Cerebellar cortex (tissue), 1 donor: ENCODE results near the gene NFATC2.
"Not testable (repeated sequence)": the region's sequence is repeated elsewhere in the genome, so short reads cannot be mapped to it uniquely, and the experiment has no call there.

ENCODE experiments used
- DNase-seq: peaks from one replicate; pipeline ENCODE4 v3.0.0-alpha.2; 2015; ENCODE audit warnings: low spot score

The NFATC2 gene

DNA sequence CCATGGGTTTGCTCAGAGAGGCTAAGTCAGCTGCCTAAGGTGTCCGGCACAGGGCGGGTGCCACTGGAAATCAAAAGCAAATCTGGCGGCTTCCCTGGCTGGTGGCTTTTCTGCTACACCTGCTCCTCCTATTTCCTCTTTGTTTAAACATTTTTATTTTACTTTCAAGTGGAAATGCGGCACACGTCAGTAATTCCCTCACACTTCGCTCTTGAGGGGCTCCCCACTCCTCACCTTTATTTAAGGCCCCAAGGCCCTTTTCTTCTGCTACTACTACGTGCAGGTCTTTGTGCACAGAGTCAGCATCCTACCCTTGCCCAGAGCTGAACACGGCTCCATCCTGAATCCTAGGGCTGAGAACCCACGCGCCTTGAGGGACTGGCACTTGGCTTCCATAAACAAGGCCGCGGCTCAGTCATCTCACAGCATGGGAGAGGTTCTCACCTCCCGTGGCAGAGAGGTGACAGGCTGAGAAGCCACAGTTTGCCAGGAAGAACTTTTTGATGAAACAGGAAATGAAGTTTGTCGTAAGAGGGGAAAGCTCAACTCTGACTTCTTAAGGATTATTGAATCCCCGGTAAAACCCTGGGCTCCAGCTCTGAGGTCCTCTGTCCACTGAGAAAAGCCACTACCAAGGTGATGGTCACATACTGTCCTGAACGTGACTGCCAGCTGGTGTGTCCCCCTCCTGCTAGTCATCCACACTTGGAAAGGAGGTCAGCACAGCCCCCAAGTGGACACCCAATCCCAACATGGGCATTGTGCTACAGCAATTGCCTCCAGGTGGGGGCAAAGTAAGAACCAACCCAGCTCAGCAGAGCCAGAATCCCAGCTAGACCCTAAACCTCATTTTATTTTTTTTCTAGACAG lies 48.0 kb downstream of the NFATC2 start:
- no peak for DNase-seq

DNA sequence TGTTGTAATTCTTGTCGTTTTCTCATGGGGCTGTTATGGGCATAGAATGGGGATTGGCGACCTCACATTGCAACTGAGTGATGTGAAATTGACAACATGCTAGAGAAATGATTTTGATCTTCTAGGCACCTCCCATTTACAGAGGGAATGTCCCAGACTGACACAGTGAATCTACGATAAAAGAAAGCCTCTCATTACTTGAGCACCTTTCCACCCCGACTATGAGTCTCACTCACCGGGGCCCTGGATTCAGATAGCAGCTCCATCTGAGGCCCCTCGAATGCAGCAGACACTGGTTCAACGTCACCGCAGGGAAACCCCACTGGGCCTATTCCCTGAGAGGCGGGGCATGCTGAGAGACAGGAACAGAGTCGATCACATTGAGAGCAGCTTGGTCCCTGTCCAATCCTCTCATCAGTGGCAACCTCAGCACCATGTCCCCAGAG lies 49.1 kb downstream of the NFATC2 start:
- DNase-seq = no peak

DNA sequence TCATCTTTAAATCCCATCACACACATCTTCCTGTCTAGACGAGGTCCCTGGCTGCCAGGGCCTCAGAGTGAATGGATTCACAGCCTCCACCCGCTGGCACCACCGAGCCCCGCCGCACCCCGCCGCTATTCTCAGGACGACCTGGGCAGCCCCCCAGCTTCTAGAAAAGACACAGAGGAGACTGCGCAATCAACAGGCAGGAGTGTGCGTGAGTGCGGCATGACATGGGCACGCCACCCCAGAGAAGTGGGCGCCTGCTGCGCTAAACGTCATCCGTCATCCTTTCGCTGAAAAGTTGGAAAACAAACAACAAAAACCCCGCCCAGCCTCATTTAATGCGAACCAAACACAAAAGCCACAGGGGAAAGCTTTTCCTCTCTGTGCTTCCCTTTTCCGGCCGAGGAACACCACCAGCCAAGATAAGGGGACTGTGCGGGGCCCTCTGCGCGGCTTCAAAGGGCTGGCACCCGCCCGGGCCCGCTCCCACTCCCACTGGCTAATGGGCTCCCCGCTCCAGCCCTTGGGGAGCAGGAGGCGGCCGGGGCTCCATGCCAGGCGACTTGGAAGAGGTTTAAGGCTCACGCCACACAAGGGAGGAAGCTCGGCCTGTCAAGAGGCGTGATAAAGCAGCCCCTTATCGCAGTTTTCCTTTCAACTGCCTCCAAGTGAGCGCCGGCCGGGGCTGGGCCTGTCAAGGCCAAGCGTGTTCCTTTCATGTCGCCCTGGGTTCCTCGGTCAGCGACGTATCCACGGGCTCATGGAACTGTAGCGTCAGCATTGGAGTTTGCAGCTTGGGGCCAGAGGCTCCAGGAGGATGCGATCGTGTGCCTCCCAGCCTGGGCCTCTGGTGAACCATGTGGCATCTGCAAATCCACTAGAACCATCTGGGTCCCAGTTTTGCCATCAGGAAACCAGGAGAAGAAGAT lies 50.1 kb downstream of the NFATC2 start:
- DNase-seq = no peak

DNA sequence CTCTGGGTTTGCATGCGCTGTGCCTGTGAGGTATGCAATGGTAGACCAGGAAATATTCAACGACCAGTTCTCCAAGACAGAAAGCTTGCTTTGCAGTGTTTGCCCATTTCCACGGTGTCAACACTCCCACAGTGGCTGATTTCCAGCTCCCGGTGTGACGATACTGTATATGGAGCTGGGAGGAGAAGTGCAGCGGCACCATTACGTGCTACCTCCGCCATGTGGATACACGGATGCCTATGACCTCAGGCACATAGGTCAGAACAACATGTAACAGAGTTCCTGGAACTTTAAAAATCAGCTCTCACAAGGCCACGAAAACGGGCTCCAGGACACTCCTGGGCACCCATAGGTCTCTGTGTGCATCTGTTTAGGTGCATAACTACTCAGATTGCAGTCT lies 51.1 kb downstream of the NFATC2 start:
- DNase-seq = no peak

DNA sequence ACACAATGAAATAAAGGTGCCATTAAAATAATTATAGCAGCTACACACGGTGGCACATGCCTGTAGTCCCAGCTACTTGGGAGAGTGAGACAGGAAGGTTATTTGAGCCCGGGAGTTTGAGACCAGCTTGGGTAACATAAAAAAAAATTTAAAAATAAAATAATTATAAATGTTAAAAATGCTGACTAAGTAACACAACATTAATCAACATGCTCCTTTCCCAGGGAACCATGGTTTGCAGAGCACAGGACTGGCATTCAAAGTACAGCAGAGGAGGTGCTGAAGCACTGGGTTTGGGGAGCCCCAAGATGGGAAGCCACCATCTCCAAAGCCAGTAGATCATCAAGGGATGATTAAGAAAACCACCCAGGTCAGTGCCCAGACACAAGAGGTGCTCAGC lies 51.9 kb downstream of the NFATC2 start:
- no peak for DNase-seq

DNA sequence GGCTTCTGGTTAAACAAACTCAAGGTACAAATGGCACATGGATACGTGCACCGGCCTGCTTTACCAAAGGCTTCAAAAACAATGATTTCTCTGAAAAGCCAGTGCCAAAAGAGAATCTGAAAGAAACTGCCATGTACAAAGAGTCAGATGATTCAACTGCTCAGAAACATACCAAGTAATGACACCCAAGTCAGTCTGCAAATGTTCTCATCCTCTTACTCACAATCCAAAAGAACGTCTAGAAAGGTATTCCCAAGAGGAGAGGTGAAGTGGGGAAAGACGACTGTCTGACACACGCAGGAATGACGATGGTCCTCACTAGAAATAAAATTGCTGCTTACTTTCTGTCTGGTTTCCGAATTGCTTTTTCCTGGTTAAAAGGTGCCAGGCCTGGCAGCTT lies 52.9 kb downstream of the NFATC2 start:
- no peak for DNase-seq

DNA sequence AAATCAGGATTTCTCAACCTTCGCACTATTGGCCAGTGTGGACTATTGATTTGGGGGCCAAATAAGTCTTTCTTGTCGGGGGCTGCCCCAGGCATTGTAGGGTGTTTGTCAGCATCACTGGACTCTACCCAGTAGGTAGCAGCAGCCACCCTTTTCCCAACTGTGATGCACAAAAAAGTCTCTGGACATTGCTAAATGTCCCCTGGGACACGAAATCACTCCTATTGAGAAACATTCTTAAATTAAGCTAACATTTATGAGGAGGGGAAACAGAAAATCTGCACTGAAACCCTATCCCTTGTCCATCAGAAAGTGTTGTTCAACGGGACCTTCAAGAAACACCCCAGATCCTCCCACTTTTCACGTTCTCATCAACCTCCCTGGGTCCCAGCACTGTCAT lies 54.2 kb downstream of the NFATC2 start:
- DNase-seq = no peak

DNA sequence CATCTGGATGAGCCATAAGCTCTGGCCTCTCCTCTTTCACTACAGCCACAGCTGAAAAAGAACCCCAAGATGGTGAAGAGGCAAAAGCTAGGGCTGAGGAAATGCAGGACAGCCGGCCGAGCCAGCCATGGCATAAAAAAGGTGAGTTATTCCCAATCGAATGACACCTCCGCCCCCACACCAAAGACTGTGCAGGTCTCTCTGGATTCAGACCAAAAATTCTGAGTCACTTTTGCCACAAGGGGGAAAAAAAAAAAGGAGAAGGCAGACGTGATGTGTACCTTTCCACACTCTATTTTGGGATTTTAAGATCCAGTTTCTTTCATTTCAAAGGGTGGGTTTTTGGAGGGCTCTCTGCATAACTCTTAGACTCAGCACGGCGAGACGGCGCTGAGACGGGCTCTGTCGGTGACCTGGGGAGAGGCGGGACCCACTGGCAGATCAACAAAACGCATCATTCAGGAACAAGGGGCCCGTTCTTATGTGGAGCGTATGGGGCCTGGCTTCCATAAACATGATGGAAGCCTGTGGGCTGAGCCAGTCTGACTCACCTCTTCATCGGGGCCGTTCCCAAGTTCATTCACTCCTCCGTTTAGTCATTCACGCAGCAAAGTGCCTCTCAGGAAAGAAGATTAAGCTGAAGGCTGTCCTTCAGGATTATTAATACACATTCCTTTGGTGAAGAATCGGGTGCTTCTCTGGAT lies 54.8 kb downstream of the NFATC2 start:
- no peak for DNase-seq

DNA sequence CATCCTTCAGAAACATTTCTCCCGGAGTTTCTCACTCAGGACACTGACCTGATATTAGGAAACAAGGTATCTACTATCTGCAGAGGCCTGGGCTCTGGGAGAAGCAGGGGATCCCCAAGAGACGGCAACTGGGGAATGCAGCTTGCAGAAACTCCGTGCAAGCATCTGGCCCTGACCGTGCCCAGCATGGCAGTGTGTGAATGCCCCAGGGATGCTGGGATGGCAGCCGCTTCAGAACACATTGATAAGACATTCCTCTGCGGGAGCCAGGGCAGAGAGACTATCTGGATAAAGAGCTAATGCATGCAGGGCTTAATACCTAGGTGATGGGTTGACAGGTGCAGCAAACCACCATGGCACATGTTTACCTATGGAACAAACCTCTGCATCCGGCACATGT lies 55.4 kb downstream of the NFATC2 start:
- no peak for DNase-seq

DNA sequence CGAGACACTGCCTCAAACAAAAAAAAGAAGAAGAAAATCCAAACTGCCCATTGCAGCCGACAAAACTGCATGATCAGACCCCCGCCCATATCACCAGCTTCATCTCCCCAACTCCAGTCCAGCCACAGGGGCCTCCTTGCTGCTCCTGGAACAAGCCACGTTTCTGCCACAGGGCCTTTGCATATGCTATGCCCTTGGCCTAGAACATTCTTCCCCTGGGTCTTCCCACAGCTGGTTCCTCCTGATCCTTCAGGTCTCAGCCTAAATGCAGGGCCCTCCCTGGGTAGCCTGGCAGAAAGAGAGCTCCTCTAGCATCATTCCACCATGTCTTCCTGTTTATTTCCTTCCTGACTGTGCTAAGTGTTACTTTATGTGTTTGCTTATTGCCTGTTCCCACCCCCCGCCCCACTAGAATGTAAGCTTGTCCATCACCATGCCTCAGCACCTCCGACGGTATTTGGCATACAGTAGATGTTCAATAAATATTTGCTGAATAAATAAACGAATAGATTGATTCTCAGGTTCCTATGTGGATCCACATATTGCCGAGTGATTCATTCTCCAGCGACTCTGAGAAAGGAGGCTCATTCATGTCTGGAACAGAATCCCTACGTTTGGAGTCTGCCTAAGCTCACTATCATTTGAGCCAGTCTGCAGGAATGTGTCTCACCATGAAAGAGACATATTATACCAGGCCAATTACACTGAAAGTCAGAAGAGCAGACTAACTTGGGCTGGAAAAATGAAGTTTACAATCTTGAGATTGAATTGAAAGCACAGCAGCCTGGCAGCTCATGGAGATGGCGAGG lies 56.1 kb downstream of the NFATC2 start:
- no peak for DNase-seq

DNA sequence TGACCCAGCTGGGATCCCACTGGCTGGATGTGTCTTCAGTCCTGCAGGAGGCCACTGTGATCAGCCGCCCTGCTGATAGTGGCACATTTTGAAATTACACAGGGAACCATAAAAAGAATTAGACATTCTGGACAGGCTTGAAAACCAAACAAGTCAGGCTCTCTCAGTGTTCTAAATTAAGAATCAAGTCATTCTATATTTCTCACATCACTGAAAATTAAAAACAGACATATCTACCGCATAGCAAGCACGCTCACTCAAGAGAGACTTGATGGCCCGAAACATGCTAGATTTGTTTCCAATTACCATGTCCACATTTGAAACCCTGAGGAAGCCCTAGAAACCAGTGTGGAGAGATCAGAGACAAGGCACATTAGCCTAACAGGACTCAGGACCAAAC lies 57.7 kb downstream of the NFATC2 start:
- no peak for DNase-seq

DNA sequence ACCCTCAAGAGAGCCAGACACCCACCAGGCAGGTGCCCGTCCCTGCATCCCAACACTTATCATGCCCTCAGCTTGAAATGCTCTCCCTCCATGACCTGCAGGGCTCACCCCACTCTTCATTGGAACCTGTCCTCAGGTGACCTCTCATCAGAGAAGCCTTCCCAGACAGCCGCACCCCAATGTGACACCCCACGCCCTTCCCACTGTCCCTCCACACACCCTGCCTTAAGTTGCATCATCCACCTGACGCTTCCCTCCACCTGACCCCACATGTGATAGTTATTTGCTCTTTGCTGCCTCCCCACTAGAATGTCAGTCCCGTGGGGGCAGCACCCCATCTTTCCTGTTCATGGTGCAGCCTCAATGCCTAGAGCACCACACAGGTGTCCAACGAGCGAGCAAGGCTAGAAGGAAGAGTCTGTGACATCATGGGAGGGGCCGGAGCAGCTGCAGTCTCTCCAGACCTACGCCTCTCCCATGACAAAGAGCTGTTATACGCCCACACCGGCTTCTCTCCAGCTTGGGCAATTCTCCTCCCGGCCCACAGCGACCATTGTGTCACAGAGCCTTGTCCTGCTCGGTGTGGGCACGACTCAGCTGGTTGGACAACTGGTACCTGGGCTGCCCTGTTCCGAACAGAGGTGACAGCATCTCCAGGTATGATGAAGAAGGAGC lies 58.2 kb downstream of the NFATC2 start:
- DNase-seq = no peak

DNA sequence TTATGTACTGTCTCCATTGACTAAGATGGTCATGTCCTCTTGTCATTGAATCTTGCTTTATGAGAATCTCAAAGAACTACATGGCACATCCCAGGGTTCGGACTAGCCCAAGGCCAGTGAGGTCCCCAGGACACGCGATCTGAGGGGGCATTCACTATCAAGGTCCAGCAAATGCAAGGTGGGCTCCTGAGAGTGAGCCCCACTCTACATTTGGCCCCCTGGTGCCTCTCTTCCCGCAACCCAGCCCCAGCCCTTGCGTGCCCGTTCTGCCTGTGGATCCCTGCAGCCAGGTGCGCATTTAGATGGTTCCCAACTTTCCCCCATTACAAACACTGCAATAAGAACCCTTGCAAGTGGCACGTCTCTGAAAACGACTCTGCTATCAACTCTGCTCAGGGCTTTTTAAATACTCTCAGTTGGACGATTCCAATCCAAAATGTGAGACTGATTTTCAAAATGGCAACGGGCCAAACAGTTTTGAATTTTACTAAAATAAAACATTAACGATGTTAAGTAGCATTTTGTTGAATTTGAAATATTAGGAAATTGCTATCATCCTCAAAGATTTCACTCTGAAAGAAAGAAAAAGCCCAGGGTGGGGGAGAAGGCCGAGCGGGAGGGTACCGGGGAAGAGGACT lies 59.6 kb downstream of the NFATC2 start:
- DNase-seq = no peak

DNA sequence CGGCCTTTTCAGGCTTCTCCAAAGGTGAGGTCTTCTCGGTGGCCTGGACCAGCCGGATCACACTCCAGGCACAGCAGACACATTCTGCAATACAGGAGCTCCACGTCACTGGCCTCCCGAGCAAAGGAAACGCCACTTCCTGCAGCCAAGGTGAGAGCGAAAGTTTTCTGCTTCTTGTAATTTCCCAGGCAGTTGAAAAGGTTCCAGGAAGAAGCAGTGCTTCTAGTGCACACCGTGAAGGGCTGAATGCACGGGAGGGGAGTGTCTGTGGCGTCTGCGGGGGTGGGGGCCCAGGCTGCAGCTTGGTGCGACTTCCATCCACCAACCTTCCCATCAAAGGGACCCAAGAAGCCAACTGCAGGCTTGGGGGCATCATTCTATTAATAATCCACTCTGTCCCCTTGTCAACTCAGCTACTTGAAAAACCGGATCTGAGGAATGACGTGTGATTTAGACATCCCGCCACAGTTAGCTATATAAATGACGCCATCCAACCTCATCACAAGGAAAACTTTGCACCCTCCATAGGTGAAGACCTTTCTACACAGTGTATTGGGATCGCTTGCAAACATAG lies 61.1 kb downstream of the NFATC2 start:
- no peak for DNase-seq

DNA sequence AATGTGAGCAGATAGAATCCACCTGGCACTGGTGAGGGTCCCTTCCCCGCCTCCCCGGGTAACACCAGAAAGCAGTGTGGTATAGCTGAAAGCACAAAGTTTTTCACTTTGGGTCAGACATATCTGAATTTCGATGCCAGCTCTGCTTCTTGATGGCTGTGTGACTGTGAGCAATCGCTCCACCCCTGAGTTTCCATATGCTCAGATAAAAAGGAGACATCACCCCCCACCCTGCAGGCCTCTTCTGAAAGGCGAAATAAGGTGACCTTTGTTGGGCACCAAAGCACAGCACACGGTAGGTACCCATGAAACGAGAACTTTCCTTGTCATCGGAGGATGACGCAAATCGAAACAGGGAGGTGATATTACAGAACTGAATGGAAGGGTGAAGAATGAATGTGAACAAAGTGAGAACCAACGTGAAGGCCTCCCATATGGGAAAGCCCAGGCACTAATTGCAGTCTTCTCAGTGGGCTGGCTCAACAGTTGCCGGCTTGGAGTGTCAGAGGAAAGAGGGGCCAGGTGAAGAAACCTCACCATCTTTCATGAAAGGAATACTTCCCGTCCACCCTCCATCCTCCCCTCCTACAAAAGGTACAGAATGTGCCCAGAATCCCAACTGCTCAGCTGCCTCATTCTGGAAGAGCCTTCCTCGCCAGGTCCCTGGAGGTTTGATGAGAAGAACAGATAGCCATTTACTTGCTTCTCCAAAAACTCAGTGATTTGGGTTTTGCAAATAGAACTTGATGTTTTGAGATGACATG lies 61.8 kb downstream of the NFATC2 start:
- no peak for DNase-seq

DNA sequence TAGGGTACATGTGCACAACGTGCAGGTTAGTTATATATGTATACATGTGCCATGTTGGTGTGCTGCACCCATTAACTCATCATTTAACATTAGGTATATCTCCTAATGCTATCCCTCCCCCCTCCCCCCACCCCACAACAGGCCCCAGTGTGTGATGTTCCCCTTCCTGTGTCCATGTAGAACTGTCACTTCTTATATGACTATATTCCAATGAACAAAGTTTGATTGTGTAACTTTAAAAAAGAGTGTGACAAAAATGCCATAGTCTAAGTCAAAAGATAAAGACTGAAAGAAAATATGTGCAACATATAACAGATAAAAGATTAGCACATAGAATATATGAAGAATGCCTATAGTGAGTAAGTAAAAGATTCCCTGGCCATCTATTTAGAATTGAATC lies 66.4 kb downstream of the NFATC2 start:
- not testable (repeated sequence) for DNase-seq

DNA sequence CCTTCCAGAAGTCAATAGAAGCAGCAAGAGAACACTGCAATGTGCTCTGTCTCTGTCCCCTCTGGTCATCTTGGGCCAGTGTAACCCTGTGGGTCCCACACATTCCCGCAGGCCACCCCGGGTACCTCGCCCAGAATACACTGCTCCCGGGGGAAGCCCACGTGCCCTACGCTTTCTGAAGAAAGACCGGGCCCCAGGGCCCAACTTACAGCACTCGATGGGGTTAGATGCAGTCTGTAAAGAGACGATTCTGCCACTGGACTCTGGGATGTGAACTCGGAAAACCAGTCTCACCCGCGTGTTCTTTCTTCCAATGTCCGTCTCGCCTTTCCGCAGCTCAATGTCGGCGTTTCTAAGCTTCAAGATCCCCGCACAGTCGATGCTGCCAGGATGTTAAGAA lies 68.7 kb downstream of the NFATC2 start:
- DNase-seq = no peak

DNA sequence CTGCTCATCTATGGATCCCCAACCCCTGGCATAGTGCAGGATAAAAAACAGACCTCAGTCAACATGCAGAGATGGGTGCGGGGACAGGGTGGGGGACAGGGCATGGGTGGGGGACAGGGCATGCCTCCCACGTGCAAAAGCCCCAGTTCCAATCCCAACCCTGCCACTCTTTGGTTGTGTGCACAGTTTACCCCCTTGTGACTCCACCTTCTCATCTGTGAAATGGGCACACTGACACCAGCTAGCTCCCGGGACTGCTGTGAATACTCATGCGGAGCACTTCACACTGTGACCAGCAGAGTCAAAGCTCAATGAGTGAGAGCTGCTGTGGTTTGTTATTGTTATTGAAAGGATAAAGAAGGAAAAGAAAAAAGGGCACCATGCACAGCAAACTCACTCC lies 69.3 kb downstream of the NFATC2 start:
- DNase-seq = no peak

DNA sequence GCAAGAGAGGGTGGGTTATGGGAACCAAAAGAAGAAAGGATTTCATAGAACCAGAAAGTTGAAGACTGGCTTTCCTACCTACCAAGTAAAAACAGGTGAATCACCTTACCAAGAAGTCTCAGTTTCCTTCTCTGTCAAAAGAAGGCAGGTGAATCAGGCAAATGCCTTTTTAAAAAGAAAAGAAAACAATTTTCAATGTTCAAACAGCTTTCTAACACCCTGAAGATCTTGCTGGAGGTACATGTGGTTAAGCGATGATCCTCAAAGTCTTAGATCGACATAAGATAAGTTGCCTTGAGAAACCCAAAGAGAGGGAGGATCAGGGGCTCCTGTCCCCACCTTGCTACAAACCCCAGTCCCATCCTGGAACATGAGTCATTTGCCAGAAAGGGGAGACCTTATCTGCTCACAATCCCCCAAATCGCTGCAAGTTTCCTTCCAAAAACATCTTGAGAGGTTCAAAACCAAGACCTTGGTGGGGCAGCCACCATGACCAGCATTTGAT lies 71.6 kb downstream of the NFATC2 start:
- DNase-seq = no peak
